ENCODE data around the gene THUMPD3. TPM values are rescaled to one million over a fixed set of nuclear protein-coding genes. Genes with fewer than 3 reads are reported as not detected.

Gene THUMPD3
- polyA plus RNA-seq (ENCODE audit: insufficient read length): 32.2 TPM

GRCh38 chr3:9362731-9363530 is at the start of gene THUMPD3:
TSS of gene THUMPD3 (plus strand) at chr3:9363054. CDS start at chr3:9365069, 2,015 bp downstream.
- peak; percentile 63 for DNase-seq (ENCODE audit: low read depth)

GRCh38 chr3:9314796-9315195 is 48.1 kb upstream of the THUMPD3 start:
- no peak for DNase-seq (ENCODE audit: low read depth)

GRCh38 chr3:9316881-9317361 is 45.9 kb upstream of the THUMPD3 start:
- peak; percentile 59 for DNase-seq (ENCODE audit: low read depth)

- no peak for DNase-seq (ENCODE audit: low read depth)
These were observed 40.1 kb upstream of the THUMPD3 start for GRCh38 chr3:9322780-9323179.

- no peak for DNase-seq (ENCODE audit: low read depth)
These were observed 37.9 kb upstream of the THUMPD3 start for GRCh38 chr3:9324944-9325343.

- no peak for DNase-seq (ENCODE audit: low read depth)
These were observed 35.3 kb upstream of the THUMPD3 start for GRCh38 chr3:9327578-9327977.

GRCh38 chr3:9330166-9330703 is 32.6 kb upstream of the THUMPD3 start:
- DNase-seq (ENCODE audit: low read depth): no peak

- no peak for DNase-seq (ENCODE audit: low read depth)
These were observed 31.7 kb upstream of the THUMPD3 start for GRCh38 chr3:9331171-9331570.

- DNase-seq (ENCODE audit: low read depth): no peak
These were observed 30.4 kb upstream of the THUMPD3 start for GRCh38 chr3:9332250-9333030.

GRCh38 chr3:9339761-9340471 is 22.9 kb upstream of the THUMPD3 start:
- peak; percentile 39 for DNase-seq (ENCODE audit: low read depth)

GRCh38 chr3:9340472-9340902 is 22.4 kb upstream of the THUMPD3 start:
- no peak for DNase-seq (ENCODE audit: low read depth)

- no peak for DNase-seq (ENCODE audit: low read depth)
These were observed 20.2 kb upstream of the THUMPD3 start for GRCh38 chr3:9342696-9343095.

GRCh38 chr3:9343115-9343514 is 19.7 kb upstream of the THUMPD3 start:
- no peak for DNase-seq (ENCODE audit: low read depth)

- no peak for DNase-seq (ENCODE audit: low read depth)
These were observed 17.8 kb upstream of the THUMPD3 start for GRCh38 chr3:9345041-9345440.

GRCh38 chr3:9346141-9346540 is 16.7 kb upstream of the THUMPD3 start:
- no peak for DNase-seq (ENCODE audit: low read depth)

GRCh38 chr3:9347081-9347480 is 15.8 kb upstream of the THUMPD3 start:
- no peak for DNase-seq (ENCODE audit: low read depth)

GRCh38 chr3:9347887-9348286 is 15.0 kb upstream of the THUMPD3 start:
- no peak for DNase-seq (ENCODE audit: low read depth)

GRCh38 chr3:9349321-9350117 is 13.3 kb upstream of the THUMPD3 start:
- no peak for DNase-seq (ENCODE audit: low read depth)

GRCh38 chr3:9351709-9352126 is 11.1 kb upstream of the THUMPD3 start:
- no peak for DNase-seq (ENCODE audit: low read depth)

GRCh38 chr3:9352917-9353752 is 9.7 kb upstream of the THUMPD3 start:
- DNase-seq (ENCODE audit: low read depth): peak; percentile 63
